Hematopoietic multipotent progenitor cell treated with erythropoietin and hydrocortisone succinate and interleukin-3 and kit ligand, for 4 days (in vitro differentiated cells): ENCODE results near the gene LURAP1L.
"Not testable (repeated sequence)": the region's sequence is repeated elsewhere in the genome, so short reads cannot be mapped to it uniquely, and the experiment has no call there.

Experiments
- DNase-seq: peaks from one replicate; pipeline ENCODE4 v3.0.0-alpha.2; 2015

The LURAP1L gene

GRCh38 chr9:12862611-12863410 lies 88.0 kb downstream of the LURAP1L start:
- DNase-seq = no peak

GRCh38 chr9:12863618-12864017 lies 88.8 kb downstream of the LURAP1L start:
- DNase-seq = no peak

- not testable (repeated sequence) for DNase-seq
Measured at GRCh38 chr9:12865380-12865779, 90.6 kb downstream of the LURAP1L start.
